DOHH2 (cell line): ENCODE measurements around the gene ADGRA1.
"Not testable (repeated sequence)": the region's sequence is repeated elsewhere in the genome, so short reads cannot be mapped to it uniquely, and the experiment has no call there.

ENCODE experiments used
- H3F3A ChIP-seq: fragments of 200-600 bp; sonication (generic), shearing (Covaris generic); 2 replicates; pipeline ENCODE4 v1.6.0; 2016; ENCODE audit warnings: antibody characterized with exemption, mild to moderate bottlenecking; ENCODE audit not compliant: control insufficient read depth, insufficient read depth
- H3K27ac ChIP-seq: fragments of 200-600 bp; sonication (generic); 2 replicates; pipeline ENCODE4 v1.5.1; 2014; ENCODE audit warnings: low read depth, mild to moderate bottlenecking, low read length, moderate library complexity
- H3K27me3 ChIP-seq: fragments of 200-600 bp; sonication (generic); 2 replicates; pipeline ENCODE4 v1.6.1; 2014; ENCODE audit warnings: mild to moderate bottlenecking, low read length, mixed read lengths; ENCODE audit not compliant: control insufficient read depth
- H3K36me3 ChIP-seq: fragments of 200-600 bp; sonication (generic); 2 replicates; pipeline ENCODE4 v1.6.1; 2014; ENCODE audit warnings: mild to moderate bottlenecking, low read length, moderate library complexity, mixed read lengths; ENCODE audit not compliant: control insufficient read depth
- H3K4me1 ChIP-seq: fragments of 200-600 bp; sonication (generic); 2 replicates; pipeline ENCODE4 v1.6.1; 2014; ENCODE audit warnings: mild to moderate bottlenecking, low read length, mixed read lengths; ENCODE audit not compliant: control insufficient read depth
- H3K4me2 ChIP-seq: fragments of 200-600 bp; sonication (generic); 2 replicates; pipeline ENCODE4 v1.6.0; 2014; ENCODE audit warnings: mild to moderate bottlenecking, low read length, moderate library complexity
- H3K4me3 ChIP-seq: fragments of 200-600 bp; sonication (generic); 2 replicates; pipeline ENCODE4 v1.5.1; 2014; ENCODE audit warnings: mild to moderate bottlenecking, low read length, mixed read lengths
- H3K79me2 ChIP-seq: fragments of 200-600 bp; sonication (generic); 2 replicates; pipeline ENCODE4 v1.6.1; 2014; ENCODE audit warnings: mild to moderate bottlenecking, low read length, mixed read lengths; ENCODE audit not compliant: control insufficient read depth
- H3K9me2 ChIP-seq: fragments of 200-600 bp; sonication (generic); replicated peaks from 2 replicates; pipeline ENCODE4 v1.6.1; 2014; ENCODE audit warnings: mild to moderate bottlenecking, low read length, mixed read lengths; ENCODE audit not compliant: control insufficient read depth
- H3K9me3 ChIP-seq: fragments of 200-600 bp; sonication (generic); 2 replicates; pipeline ENCODE4 v1.6.1; 2014; ENCODE audit warnings: antibody characterized with exemption, low read length, mixed read lengths; ENCODE audit not compliant: control insufficient read depth, insufficient read depth
- H4K20me1 ChIP-seq: fragments of 200-600 bp; sonication (generic); 2 replicates; pipeline ENCODE4 v1.6.0; 2014; ENCODE audit warnings: low read depth, mild to moderate bottlenecking, antibody characterized with exemption, low read length, moderate library complexity; ENCODE audit not compliant: control insufficient read depth, insufficient read depth
- CTCF ChIP-seq: fragments of 200-600 bp; sonication (generic); IDR thresholded peaks from one replicate; pipeline ENCODE4 v1.5.1; 2014; ENCODE audit warnings: antibody characterized with exemption, mild to moderate bottlenecking, low read depth, low read length; ENCODE audit not compliant: poor library complexity, severe bottlenecking
- EZH2phosphoT487 ChIP-seq: fragments of 200-600 bp; sonication (generic); IDR thresholded peaks from 2 replicates; pipeline ENCODE4 v1.6.1; 2017; ENCODE audit warnings: borderline replicate concordance, mild to moderate bottlenecking, antibody characterized with exemption, low read length, moderate library complexity, mixed read lengths

Gene ADGRA1

GRCh38 chr10:133135116-133135465 is 47.4 kb downstream of the ADGRA1 start:
- no peak overlapping the region for H3K27ac ChIP-seq
- H3K79me2 ChIP-seq: no peaks in the 10 kb centered on the region
- no peak overlapping the region for H3K4me2 ChIP-seq
- no peak for TF ChIP-seq EZH2phosphoT487
- TF ChIP-seq CTCF: no peak
- no peaks in the 10 kb centered on the region for H4K20me1 ChIP-seq
- H3K4me1 ChIP-seq: no peaks in the 10 kb centered on the region
- no peaks in the 10 kb centered on the region for H3K36me3 ChIP-seq
- H3F3A ChIP-seq: no peaks in the 10 kb centered on the region
- no peaks in the 10 kb centered on the region for H3K27me3 ChIP-seq
- no peak overlapping the region for H3K4me3 ChIP-seq
- no peaks in the 10 kb centered on the region for H3K9me3 ChIP-seq
- no peaks in the 10 kb centered on the region for H3K9me2 ChIP-seq

GRCh38 chr10:133137486-133138145 is 49.9 kb downstream of the ADGRA1 start:
- not testable (repeated sequence) for H3K79me2 ChIP-seq, H3K4me1 ChIP-seq, H3K9me3 ChIP-seq, H3K4me3 ChIP-seq, H3K4me2 ChIP-seq, H3K27me3 ChIP-seq, H3F3A ChIP-seq, H4K20me1 ChIP-seq, H3K9me2 ChIP-seq, H3K36me3 ChIP-seq, H3K27ac ChIP-seq

- Histone ChIP-seq H3F3A (no peaks in the 10 kb centered on the region), H3K79me2 (no peaks in the 10 kb centered on the region), H3K36me3 (no peaks in the 10 kb centered on the region), H3K4me3 (no peak overlapping the region), H3K4me2 (no peak overlapping the region), H3K9me2 (no peaks in the 10 kb centered on the region), H3K27me3 (no peaks in the 10 kb centered on the region), H3K27ac (no peak overlapping the region), H4K20me1 (no peaks in the 10 kb centered on the region), H3K4me1 (no peaks in the 10 kb centered on the region), H3K9me3 (no peaks in the 10 kb centered on the region)
- TF ChIP-seq CTCF (no peak), EZH2phosphoT487 (no peak)
Measured at GRCh38 chr10:133139551-133140065, 51.9 kb downstream of the ADGRA1 start.

GRCh38 chr10:133140417-133141143 is 52.9 kb downstream of the ADGRA1 start:
- Histone ChIP-seq H3K36me3 (no peaks in the 10 kb centered on the region), H3F3A (no peaks in the 10 kb centered on the region), H3K4me2 (no peak overlapping the region), H3K4me3 (no peak overlapping the region), H3K27ac (no peak overlapping the region), H3K79me2 (no peaks in the 10 kb centered on the region), H4K20me1 (no peaks in the 10 kb centered on the region), H3K27me3 (no peaks in the 10 kb centered on the region), H3K4me1 (no peaks in the 10 kb centered on the region), H3K9me3 (no peaks in the 10 kb centered on the region), H3K9me2 (no peaks in the 10 kb centered on the region)
- TF ChIP-seq CTCF: no peak
- no peak for TF ChIP-seq EZH2phosphoT487
